Activated T-cell treated with anti-CD3 and anti-CD28 coated beads, Interleukin-2, amount 50 U/mL, for 4 hours (primary cell): ENCODE data around the gene DNAJC18. TPM values are rescaled to one million over a fixed set of nuclear protein-coding genes. Genes with fewer than 3 reads are reported as not detected.
"Not testable (repeated sequence)": the region's sequence is repeated elsewhere in the genome, so short reads cannot be mapped to it uniquely, and the experiment has no call there.

Source experiments
- ATAC-seq, 2 donors: fragments of 200-7000 bp; cut with Tn5 transposase; one replicate each; pipeline ENCODE4 v1.10.0; 2021
- DNase-seq: peaks from one replicate; pipeline ENCODE4 v3.0.0-alpha.2; 2020
- H3K27me3 Mint-ChIP-seq: one replicate; pipeline ENCODE4 v1.8.0; 2021; ENCODE audit warnings: low read depth, mixed read lengths
- H3K36me3 Mint-ChIP-seq: one replicate; pipeline ENCODE4 v1.8.0; 2022; ENCODE audit warnings: mixed read lengths; ENCODE audit not compliant: insufficient read depth
- H3K4me1 Mint-ChIP-seq: one replicate; pipeline ENCODE4 v1.8.0; 2021; ENCODE audit warnings: low read depth, mixed read lengths
- H3K4me3 Mint-ChIP-seq: one replicate; pipeline ENCODE4 v1.8.0; 2021; ENCODE audit warnings: mild to moderate bottlenecking, moderate library complexity, mixed read lengths
- H3K9me3 Mint-ChIP-seq: one replicate; pipeline ENCODE4 v1.8.0; 2021; ENCODE audit warnings: mixed read lengths
- total RNA-seq, 3 donors: library from RNA; stranded (reverse); gene quantifications; one replicate each; pipeline ENCODE4 v1.2.1, GENCODE V29; 2021

DNAJC18 gene
- total RNA-seq, 3 donors from 2014 or later = 22.7 to 32.8 (median 26.2) TPM

DNA sequence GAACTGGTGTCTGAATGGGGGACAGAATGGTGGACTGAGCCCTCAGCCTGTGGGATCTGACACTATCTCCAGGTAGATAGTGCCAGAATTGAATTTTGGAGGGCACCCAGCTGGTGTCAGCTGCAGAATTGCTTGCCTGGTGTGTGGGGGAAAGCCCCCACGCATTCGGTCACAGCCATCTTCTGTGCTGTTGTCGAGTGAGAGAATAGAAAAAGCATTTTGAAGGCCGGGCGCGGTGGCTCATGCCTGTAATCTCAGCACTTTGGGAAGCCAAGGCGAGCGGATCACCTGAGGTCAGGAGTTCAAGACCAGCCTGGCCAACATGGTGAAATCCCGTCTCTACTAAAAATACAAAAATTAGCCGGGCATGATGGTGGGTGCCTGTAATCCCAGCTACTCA is 52.4 kb downstream of the DNAJC18 start:
- not testable (repeated sequence) for H3K27me3 Mint-ChIP-seq, ATAC-seq, H3K9me3 Mint-ChIP-seq, H3K4me3 Mint-ChIP-seq, DNase-seq, H3K36me3 Mint-ChIP-seq
- peaks cover 54% of the 10 kb centered on the region for H3K4me1 Mint-ChIP-seq

DNA sequence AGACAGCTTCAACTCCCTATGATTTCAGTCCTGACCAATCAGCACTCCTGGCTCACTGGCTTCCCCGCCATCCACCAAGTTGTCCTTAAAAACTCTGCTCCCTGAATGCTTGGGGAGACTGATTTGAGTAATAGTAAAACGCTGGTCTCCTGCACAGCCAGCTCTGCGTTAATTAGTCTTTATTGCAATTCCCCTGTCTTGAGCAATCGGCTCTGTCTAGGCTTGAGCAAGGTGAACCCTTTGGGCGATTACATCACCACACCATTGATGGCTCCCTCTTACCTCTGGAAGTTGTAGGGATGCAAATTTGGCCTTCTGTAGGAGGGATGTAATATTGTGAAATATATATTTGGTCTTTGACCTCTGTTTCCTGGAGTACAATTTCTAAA is 53.3 kb downstream of the DNAJC18 start:
- Mint-ChIP-seq H3K36me3 (no peaks in the 10 kb centered on the region), H3K9me3 (no peaks in the 10 kb centered on the region), H3K27me3 (no peaks in the 10 kb centered on the region), H3K4me1 (peaks cover 46% of the 10 kb centered on the region), H3K4me3 (no peak overlapping the region)
- ATAC-seq = no peak
- no peak for DNase-seq

- peaks cover 39% of the 10 kb centered on the region for H3K4me1 Mint-ChIP-seq
- H3K9me3 Mint-ChIP-seq = no peaks in the 10 kb centered on the region
- H3K27me3 Mint-ChIP-seq = no peaks in the 10 kb centered on the region
- ATAC-seq (peak; percentile 23 to 25), DNase-seq (no peak)
- no peaks in the 10 kb centered on the region for H3K36me3 Mint-ChIP-seq
- peak overlapping the region; percentile 70 for H3K4me3 Mint-ChIP-seq
These were observed 54.0 kb downstream of the DNAJC18 start for GRCh38 chr5:139385061-139386049.

GRCh38 chr5:139384591-139385051 is 54.7 kb downstream of the DNAJC18 start:
- Mint-ChIP-seq H3K9me3 (no peaks in the 10 kb centered on the region), H3K4me3 (peak overlapping the region; percentile 70), H3K27me3 (no peaks in the 10 kb centered on the region), H3K36me3 (no peaks in the 10 kb centered on the region), H3K4me1 (peaks cover 31% of the 10 kb centered on the region)
- ATAC-seq = no peak
- DNase-seq = no peak

GRCh38 chr5:139383993-139384590 is 55.2 kb downstream of the DNAJC18 start:
- no peak overlapping the region for H3K4me3 Mint-ChIP-seq
- H3K36me3 Mint-ChIP-seq = no peaks in the 10 kb centered on the region
- no peak for ATAC-seq
- no peak for DNase-seq
- peaks cover 28% of the 10 kb centered on the region for H3K4me1 Mint-ChIP-seq
- H3K9me3 Mint-ChIP-seq = no peaks in the 10 kb centered on the region
- no peaks in the 10 kb centered on the region for H3K27me3 Mint-ChIP-seq

GRCh38 chr5:139383275-139383992 is 55.9 kb downstream of the DNAJC18 start, which contains the start of gene SLC23A1:
TSS of gene SLC23A1 (minus strand) at chr5:139383297. CDS start at chr5:139383253, 44 bp downstream.
- peaks cover 28% of the 10 kb centered on the region for H3K4me1 Mint-ChIP-seq
- H3K36me3 Mint-ChIP-seq = no peaks in the 10 kb centered on the region
- DNase-seq = no peak
- no peak within 1 kb of the TSS for H3K4me3 Mint-ChIP-seq
- H3K9me3 Mint-ChIP-seq = no peaks in the 10 kb centered on the region
- ATAC-seq = no peak
- H3K27me3 Mint-ChIP-seq = no peaks in the 10 kb centered on the region

DNA sequence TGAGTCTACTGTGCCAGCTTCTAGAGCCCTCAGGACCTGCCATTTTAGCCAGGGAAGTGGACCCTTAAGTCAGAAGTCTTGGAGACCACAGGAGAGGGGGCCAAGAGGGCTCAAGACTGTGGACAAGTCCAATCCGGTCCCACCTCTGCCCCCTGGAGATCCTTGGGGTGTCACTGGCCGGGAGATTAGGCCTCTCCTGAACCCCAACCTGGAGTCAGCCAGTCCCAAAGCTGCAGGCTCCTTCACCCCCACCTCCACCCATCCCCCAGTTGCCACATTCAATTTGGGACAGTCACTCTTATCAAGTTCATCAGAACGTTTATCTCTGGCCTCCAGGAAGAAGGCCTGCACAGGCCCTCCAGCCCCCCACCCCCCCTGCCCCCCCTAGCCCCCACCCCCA is 56.5 kb downstream of the DNAJC18 start:
- no peaks in the 10 kb centered on the region for H3K27me3 Mint-ChIP-seq
- no peak for DNase-seq
- no peaks in the 10 kb centered on the region for H3K9me3 Mint-ChIP-seq
- ATAC-seq = no peak
- no peaks in the 10 kb centered on the region for H3K36me3 Mint-ChIP-seq
- no peak overlapping the region for H3K4me3 Mint-ChIP-seq
- peaks cover 28% of the 10 kb centered on the region for H3K4me1 Mint-ChIP-seq

DNA sequence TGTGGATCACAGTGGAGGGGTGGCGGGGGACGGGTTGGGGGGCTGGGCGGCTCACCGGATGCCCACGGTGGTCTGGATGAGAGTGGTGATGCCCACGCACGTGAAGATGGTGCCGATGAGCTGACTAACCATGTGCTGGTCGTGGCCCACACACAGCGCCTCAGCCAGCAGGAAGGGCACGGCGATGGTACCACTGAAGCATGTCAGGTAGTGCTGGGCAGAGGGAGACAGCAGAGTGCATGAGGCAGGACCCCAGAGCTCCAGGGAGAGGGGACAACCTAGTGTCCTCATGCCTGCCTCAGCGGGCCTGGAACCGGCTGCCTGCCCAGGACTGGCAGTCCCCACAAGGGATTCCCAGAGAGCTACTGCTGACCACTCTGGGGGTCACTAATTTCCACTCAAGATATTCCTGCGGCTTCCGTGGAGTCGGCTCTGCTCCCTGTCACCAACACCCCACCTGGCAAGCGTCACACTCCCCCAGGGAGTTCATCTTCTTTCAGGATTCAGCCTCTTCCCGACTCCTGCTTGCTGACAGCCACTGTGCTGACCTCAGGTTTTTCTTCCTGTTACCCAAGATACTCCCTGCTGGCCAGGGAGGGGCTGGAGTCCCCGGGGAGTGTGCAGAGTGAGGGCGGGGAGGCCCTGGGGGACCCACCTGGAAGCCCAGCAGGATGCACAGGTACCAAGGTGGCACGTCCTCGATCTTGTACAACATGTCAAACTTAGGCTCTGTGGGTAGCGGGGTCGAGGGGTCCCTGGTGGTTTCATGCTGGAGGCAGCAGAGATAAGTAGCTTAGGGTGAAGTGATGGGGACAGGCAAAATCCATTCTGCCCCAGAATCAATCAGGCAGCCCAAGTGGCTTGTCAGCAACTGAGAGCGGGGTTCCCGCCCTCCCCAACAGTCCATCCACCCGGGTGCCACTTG is 57.2 kb downstream of the DNAJC18 start:
- Mint-ChIP-seq H3K4me1 (peaks cover 28% of the 10 kb centered on the region), H3K4me3 (no peak overlapping the region), H3K9me3 (no peaks in the 10 kb centered on the region), H3K27me3 (no peaks in the 10 kb centered on the region), H3K36me3 (peaks cover 2% of the 10 kb centered on the region)
- ATAC-seq = no peak
- no peak for DNase-seq

DNA sequence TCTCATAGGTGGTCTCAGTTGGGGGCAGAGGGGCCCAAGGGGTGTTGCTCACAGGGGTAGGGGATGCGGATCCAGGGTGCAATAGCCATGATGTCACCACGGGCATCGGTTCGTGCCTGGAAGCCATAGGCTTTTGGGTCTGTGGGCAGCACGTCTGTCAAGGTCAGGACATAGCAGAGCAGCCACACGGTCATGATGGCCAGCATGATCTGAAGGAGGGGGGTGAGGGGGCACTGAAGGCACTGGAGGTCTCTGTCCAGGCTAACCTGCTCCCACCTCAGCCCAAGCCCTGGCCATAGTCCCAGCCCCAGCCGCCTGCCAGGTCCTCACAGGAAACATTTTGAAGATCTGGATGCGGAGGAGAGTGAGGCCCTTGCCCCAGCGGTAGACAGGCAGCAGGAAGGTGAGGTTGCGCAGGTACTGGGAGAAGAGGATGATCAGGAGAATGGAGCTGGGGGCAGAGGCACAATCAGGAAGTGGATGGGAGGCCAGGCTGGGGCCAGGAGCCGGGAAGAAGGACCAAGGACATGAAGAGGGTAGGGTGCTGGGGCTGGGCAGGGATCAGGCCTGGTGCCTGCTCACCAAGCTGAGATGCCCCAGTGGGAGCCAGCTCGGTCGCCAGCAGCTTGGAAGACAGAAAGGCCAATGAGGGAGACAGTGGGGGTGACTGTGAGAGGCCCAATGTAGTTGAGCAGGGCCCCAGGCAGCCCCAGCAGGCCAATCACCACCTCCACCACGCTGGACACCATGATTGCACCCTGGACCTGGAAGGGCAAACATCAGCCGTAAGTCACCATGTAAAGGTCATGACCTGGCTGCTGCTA is 59.5 kb downstream of the DNAJC18 start:
- Mint-ChIP-seq H3K4me1 (peaks cover 11% of the 10 kb centered on the region), H3K4me3 (no peak overlapping the region), H3K9me3 (no peaks in the 10 kb centered on the region), H3K27me3 (no peaks in the 10 kb centered on the region), H3K36me3 (peaks cover 3% of the 10 kb centered on the region)
- no peak for ATAC-seq
- DNase-seq = no peak

DNA sequence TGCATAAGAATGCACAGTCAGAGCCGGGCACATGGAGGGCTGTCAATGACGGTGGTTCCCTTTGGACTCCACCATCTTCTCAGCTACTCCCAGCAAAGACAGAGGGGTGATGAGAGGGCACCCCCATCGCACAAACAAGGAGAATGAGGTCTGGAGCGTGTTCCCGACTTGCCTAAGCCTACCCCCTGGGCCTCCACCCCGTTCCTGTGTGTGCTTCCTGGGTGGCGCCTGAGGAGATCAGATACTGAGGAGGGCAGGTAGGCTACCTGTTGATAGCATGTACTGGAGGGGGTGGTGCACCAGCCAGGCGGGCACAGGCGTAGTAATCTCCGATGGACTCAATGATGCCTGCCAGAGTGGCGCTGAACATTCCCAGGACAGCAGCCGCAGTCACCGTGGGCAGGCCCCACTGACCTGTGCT is 60.4 kb downstream of the DNAJC18 start:
- peaks cover 5% of the 10 kb centered on the region for H3K36me3 Mint-ChIP-seq
- H3K4me3 Mint-ChIP-seq = no peak overlapping the region
- H3K27me3 Mint-ChIP-seq = no peaks in the 10 kb centered on the region
- ATAC-seq = no peak
- DNase-seq = no peak
- peaks cover 4% of the 10 kb centered on the region for H3K4me1 Mint-ChIP-seq
- H3K9me3 Mint-ChIP-seq = no peaks in the 10 kb centered on the region

- Mint-ChIP-seq H3K27me3 (no peaks in the 10 kb centered on the region), H3K9me3 (no peaks in the 10 kb centered on the region), H3K4me1 (no peaks in the 10 kb centered on the region), H3K36me3 (peaks cover 5% of the 10 kb centered on the region), H3K4me3 (no peak overlapping the region)
- no peak for ATAC-seq
- DNase-seq = no peak
These were observed 61.1 kb downstream of the DNAJC18 start for GRCh38 chr5:139378101-139378825.

DNA sequence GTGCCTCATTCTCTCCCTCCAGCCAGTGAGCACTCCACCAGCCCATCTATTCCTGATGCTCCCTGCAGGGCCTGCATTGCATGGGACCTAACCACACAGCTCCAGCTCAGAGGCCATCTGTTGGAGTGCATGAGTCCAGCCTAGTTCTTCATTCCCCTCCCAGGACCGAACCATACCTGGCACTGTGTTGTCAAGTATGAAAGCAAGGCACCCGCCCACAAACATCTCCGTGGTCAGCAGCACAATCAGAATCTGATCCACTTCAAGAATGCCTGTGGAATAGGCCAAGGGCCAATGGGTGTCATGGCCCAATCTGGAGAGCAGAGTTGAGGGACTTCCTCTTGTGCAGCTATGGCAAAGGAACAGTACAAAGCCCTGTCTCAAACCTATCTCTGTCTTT is 62.1 kb downstream of the DNAJC18 start:
- DNase-seq (no peak), ATAC-seq (no peak)
- Mint-ChIP-seq H3K36me3 (peaks cover 6% of the 10 kb centered on the region), H3K4me3 (no peak overlapping the region), H3K27me3 (no peaks in the 10 kb centered on the region), H3K4me1 (no peaks in the 10 kb centered on the region), H3K9me3 (no peaks in the 10 kb centered on the region)
